GM12878 (cell line): Measurements from ENCODE around the gene MPPED1. TPM values are rescaled to one million over a fixed set of nuclear protein-coding genes. Genes with fewer than 3 reads are reported as not detected.

Experiments
- ATAC-seq: fragments of 200-7000 bp; cut with Tn5 transposase; 3 replicates; pipeline ENCODE4 v1.9.1; 2020; ENCODE audit warnings: mild to moderate bottlenecking, moderate library complexity
- BruUV-seq: library from RNA; stranded (reverse); fragments of 400-500 nt; replicated peaks from 2 replicates; lab custom pipeline; 2021; lab: Mats Ljungman, UMichigan
- CTCF ChIA-PET: fragments of 300-600 bp; sonication (Branson Sonifier 250); formaldehyde crosslinking; extraction: SDS; loops from one replicate; lab custom pipeline; 2021; ENCODE audit warnings: inconsistent platforms; lab: Yijun Ruan, JAX
- POLR2A ChIA-PET: fragments of 350-600 bp; formaldehyde crosslinking; extraction: SDS; loops from one replicate; lab custom pipeline; 2021; ENCODE audit warnings: inconsistent platforms; lab: Charles Lee
- RAD21 ChIA-PET: fragments of 300-600 bp; sonication (Branson Sonifier 250); formaldehyde crosslinking; loops from one replicate; lab custom pipeline; 2023; ENCODE audit warnings: antibody characterized with exemption; ENCODE audit not compliant: unreplicated experiment; lab: Charles Lee
- SMC1A ChIA-PET: fragments of 300-600 bp; sonication (Branson Sonifier 250); formaldehyde crosslinking; loops from one replicate; lab custom pipeline; 2023; ENCODE audit not compliant: unreplicated experiment, uncharacterized antibody; lab: Charles Lee
- DNase-seq: peaks from one replicate; pipeline ENCODE4 v3.0.0-alpha.2; 2011; ENCODE audit warnings: low read depth, low spot score
- FAIRE-seq: peaks from 3 replicates; lab custom pipeline; 2011; peaks lifted over from hg19 to GRCh38; lab: Jason Lieb, UNC
- H2AFZ ChIP-seq: 2 replicates; pipeline ENCODE4 v1.6.0; 2011; ENCODE audit warnings: low read depth, low read length, control low read depth; ENCODE audit not compliant: control insufficient read depth
- H3K27ac ChIP-seq: 2 replicates; pipeline ENCODE4 v1.5.1; 2011; ENCODE audit warnings: control low read depth; ENCODE audit not compliant: control insufficient read depth, insufficient read depth
- H3K27me3 ChIP-seq, 2 experiments: replicated peaks in 1 of 2; 2 replicates each; pipeline versions ENCODE4 v1.6.0 to v1.6.1; 2011; ENCODE audit warnings: low read length in 1 of 2; ENCODE audit not compliant: control insufficient read depth in 2 of 2, insufficient read depth in 2 of 2
- H3K36me3 ChIP-seq, 2 experiments: 2 replicates each; pipeline ENCODE4 v1.5.1; 2011; ENCODE audit warnings: low read length in 1 of 2; ENCODE audit not compliant: control insufficient read depth in 2 of 2, insufficient read depth in 2 of 2
- H3K4me1 ChIP-seq: 2 replicates; pipeline ENCODE4 v1.6.1; 2011; ENCODE audit warnings: mild to moderate bottlenecking, low read length, moderate library complexity, mixed read lengths; ENCODE audit not compliant: control insufficient read depth, insufficient read depth
- H3K4me2 ChIP-seq: 2 replicates; pipeline ENCODE4 v1.6.0; 2011; ENCODE audit warnings: control low read depth; ENCODE audit not compliant: control insufficient read depth, insufficient read depth
- H3K4me3 ChIP-seq: fragments of 200-600 bp; sonication (generic); 2 replicates; pipeline ENCODE4 v1.5.1; 2016
- H3K79me2 ChIP-seq: 2 replicates; pipeline ENCODE4 v1.6.0; 2011; ENCODE audit warnings: low read length; ENCODE audit not compliant: control insufficient read depth, insufficient read depth
- H3K9ac ChIP-seq: 2 replicates; pipeline ENCODE4 v1.8.0; 2011; ENCODE audit warnings: low read length, control low read depth, mixed read lengths; ENCODE audit not compliant: control insufficient read depth, insufficient read depth
- H3K9me3 ChIP-seq: replicated peaks from 3 replicates; pipeline ENCODE4 v1.5.1; 2011; ENCODE audit warnings: mild to moderate bottlenecking, low read length; ENCODE audit not compliant: control insufficient read depth, insufficient read depth
- H4K20me1 ChIP-seq: 2 replicates; pipeline ENCODE4 v1.6.0; 2011; ENCODE audit not compliant: control insufficient read depth, insufficient read depth
- ATF2 ChIP-seq: IDR thresholded peaks from 2 replicates; pipeline ENCODE4 v1.6.1; 2012; ENCODE audit warnings: low read length, inconsistent platforms
- CHD1 ChIP-seq: IDR thresholded peaks from 2 replicates; pipeline ENCODE4 v1.6.1; 2012; ENCODE audit warnings: low read depth, low read length, improper control_type of control experiment
- KAT2A ChIP-seq: conservative IDR thresholded peaks from 2 replicates; pipeline ENCODE4 v1.6.1; 2011; ENCODE audit warnings: low read depth, low read length; ENCODE audit not compliant: control insufficient read depth
- KDM1A ChIP-seq: fragments of 200-600 bp; sonication (generic); IDR thresholded peaks from 2 replicates; pipeline ENCODE4 v1.6.1; 2016; ENCODE audit warnings: borderline replicate concordance
- MTA3 ChIP-seq: IDR thresholded peaks from 2 replicates; pipeline ENCODE4 v1.6.1; 2012; ENCODE audit warnings: low read length, inconsistent platforms, borderline replicate concordance
- RB1 ChIP-seq: fragments of 450-650 bp; formaldehyde crosslinking; IDR thresholded peaks from 2 replicates; pipeline ENCODE4 v1.6.1; 2017; ENCODE audit warnings: mild to moderate bottlenecking, borderline replicate concordance
- SPI1 ChIP-seq: IDR thresholded peaks from 2 replicates; pipeline ENCODE4 v1.6.1; 2011; ENCODE audit warnings: low read depth, mild to moderate bottlenecking, low read length, moderate library complexity, borderline replicate concordance; ENCODE audit not compliant: insufficient read depth
- TCF7 ChIP-seq: IDR thresholded peaks from 2 replicates; pipeline ENCODE4 v1.6.1; 2014; ENCODE audit warnings: antibody characterized with exemption, borderline replicate concordance
- ZNF622 ChIP-seq: fragments of 450-650 bp; IDR thresholded peaks from 2 replicates; pipeline ENCODE4 v1.6.1; 2017; ENCODE audit warnings: mild to moderate bottlenecking, inconsistent platforms
- WGBS: methylation state at CpG from one replicate; pipeline ENCODE4 v1.1.6; 2016; ENCODE audit warnings: low lambda C conversion rate; ENCODE audit not compliant: insufficient replicate concordance, insufficient coverage; ENCODE audit errors: missing lambda C conversion rate; 5-methylcytosine and 5-hydroxymethylcytosine counted together
- in situ Hi-C: fragments of 300-500 bp; cut with MboI; formaldehyde crosslinking; loops from 9 replicates; pipeline ENCODE4 v1.14.3; 2018; ENCODE audit warnings: mixed read lengths
- intact Hi-C: fragments of 100-400 bp; cut with micrococcal nuclease; formaldehyde crosslinking; loops from one replicate; pipeline ENCODE4 v1.14.2; 2022; ENCODE audit not compliant: unreplicated experiment
- polyA plus RNA-seq, 11 experiments: library from polyadenylated mRNA; depleted of rRNA in 4 of 11; unstranded in 6 of 11; stranded (reverse) in 5 of 11; fragments of >200 nt; fragmentation: Nextera tagmentation in 4 of 11; fragmentation: Illumina TruSeq in 1 of 11; extraction: Ambion mirVana in 4 of 11; extraction: Trizol in 1 of 11; gene quantifications; 1 replicate in 1 of 11; 2 replicates in 10 of 11; pipeline versions ENCODE4 v1.2.1 to v1.2.3, GENCODE V29; 2011 to 2016; ENCODE audit warnings: inconsistent platforms in 2 of 11, missing spikeins in 2 of 11, low read depth in 1 of 11
- total RNA-seq, 4 experiments: library from RNA; depleted of rRNA in 3 of 4; stranded (reverse); fragments of >200 nt in 3 of 4; fragmentation: Illumina TruSeq in 1 of 4; extraction: Trizol in 1 of 4; gene quantifications; 2 replicates each; pipeline versions ENCODE4 v1.2.1 to v1.2.3, GENCODE V29; 2013 to 2021
- TF ChIP-seq, protein P1 (sequence below): IDR thresholded peaks from 2 replicates; pipeline ENCODE4 v1.6.1; 2011; ENCODE audit warnings: borderline replicate concordance, low read depth, mild to moderate bottlenecking, moderate library complexity, low read length; ENCODE audit not compliant: insufficient read depth, poor library complexity, severe bottlenecking

The MPPED1 gene
- total and polyA plus RNA-seq, 10 of the 15 experiments (the other 5 are each of a cell fraction or from before 2014, with no cell fraction given): 0.11 TPM; not detected in 9

GRCh38 chr22:43498856-43499253, 87.0 kb downstream of the MPPED1 start (continued):
- TF ChIP-seq MTA3: no peak
- TF ChIP-seq, all 136 proteins: peak for 0

GRCh38 chr22:43500792-43501785, 89.3 kb downstream of the MPPED1 start:
- intact Hi-C loops: no loop called here

More at GRCh38 chr22:43500792-43501785, 89.3 kb downstream of the MPPED1 start:
- H3K4me3 ChIP-seq: no peak overlapping the region
- DNase-seq: no peak
- H3K27ac ChIP-seq: no peak overlapping the region
- no peak for FAIRE-seq
- no peak for ATAC-seq
- no peaks in the 10 kb centered on the region; a peak in 1 of 4 replicates for H3K27me3 ChIP-seq
- SMC1A ChIA-PET: no interaction called here
- in situ Hi-C loops: no loop called here
- TF ChIP-seq KAT2A (no peak), RB1 (no peak), SPI1 (no peak), TCF7 (no peak), ATF2 (no peak), KDM1A (no peak), ZNF622 (no peak), CHD1 (no peak)
- TF ChIP-seq, protein P1, sequence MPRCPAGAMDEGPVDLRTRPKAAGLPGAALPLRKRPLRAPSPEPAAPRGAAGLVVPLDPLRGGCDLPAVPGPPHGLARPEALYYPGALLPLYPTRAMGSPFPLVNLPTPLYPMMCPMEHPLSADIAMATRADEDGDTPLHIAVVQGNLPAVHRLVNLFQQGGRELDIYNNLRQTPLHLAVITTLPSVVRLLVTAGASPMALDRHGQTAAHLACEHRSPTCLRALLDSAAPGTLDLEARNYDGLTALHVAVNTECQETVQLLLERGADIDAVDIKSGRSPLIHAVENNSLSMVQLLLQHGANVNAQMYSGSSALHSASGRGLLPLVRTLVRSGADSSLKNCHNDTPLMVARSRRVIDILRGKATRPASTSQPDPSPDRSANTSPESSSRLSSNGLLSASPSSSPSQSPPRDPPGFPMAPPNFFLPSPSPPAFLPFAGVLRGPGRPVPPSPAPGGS: no peak
- TF ChIP-seq, all 136 proteins: peak for 0
- WGBS: 57% methylated on average over 21 of the region's 22 CpGs
- H3K9me3 ChIP-seq: no peaks in the 10 kb centered on the region; the same call in 2 of the 3 replicates
- BruUV-seq: no TSS peak
- no peak overlapping the region for H3K4me2 ChIP-seq
- no peak overlapping the region for H3K9ac ChIP-seq
- no peaks in the 10 kb centered on the region for H3K4me1 ChIP-seq
- H3K36me3 ChIP-seq: no peaks in the 10 kb centered on the region
- CTCF ChIA-PET: no interaction called here
- no peaks in the 10 kb centered on the region for H4K20me1 ChIP-seq
- no peaks in the 10 kb centered on the region for H3K79me2 ChIP-seq
- no peak overlapping the region for H2AFZ ChIP-seq
- RAD21 ChIA-PET: no interaction called here
- POLR2A ChIA-PET: no interaction called here
